Measurements from ENCODE around the gene MVD. TPM values are rescaled to one million over a fixed set of nuclear protein-coding genes. Genes with fewer than 3 reads are reported as not detected.

MVD gene
- total RNA-seq, 1 experiment from 2014 or later, result 119 TPM

DNA sequence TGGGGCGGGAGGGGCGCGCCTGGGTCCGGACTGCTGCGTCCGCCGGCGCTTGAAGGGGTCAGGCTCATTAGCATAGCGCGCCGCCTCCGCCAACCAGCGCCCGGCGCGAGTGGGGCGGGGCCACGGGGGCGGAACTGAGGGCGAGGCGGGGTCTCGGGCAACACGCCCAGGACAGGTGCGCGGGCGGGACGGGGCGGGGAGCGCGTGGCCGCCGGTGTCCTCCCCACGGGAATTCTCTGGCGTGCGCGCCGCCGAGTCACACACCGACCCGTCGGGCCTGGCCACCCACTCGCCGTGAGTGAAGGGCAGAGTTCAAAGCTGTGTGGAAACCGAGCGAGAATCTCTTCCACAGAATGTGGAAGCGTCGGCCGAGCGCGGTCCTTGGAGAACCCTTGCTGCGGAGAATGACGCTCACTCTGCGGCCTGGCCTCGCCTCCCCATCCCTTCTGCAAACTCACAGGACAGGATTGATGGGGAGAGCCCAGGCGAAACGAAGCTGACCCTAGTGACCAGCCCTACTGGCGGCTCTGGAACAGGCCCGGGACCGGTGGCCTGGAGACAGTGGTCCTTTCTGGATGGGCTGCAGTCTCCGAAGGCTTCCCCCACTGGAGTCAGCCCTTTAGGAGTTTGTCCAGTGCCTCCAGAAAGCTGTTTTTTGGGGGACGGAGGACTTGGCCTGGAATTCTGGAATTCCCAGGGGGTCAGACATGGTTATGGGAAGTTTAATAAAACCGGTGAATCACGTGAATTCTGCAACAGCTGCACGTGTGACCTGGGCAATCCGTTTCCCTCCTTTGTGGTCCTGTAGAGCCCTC is 23.8 kb upstream of the MVD start, which contains the start of gene SNAI3:
SNAI3 (minus strand) TSS at position 69 of the 815 bp plus-strand sequence. CDS start 101 bp downstream, outside the sequence.
- H3K4me3 ChIP-seq (replicated peaks in 1 of 2; ENCODE audit: low read depth in 1 of 2, low read length in 2 of 2), result peak within 1 kb of the TSS; percentile 68 to 83
- no peaks in the 10 kb centered on the region for H3K9me3 ChIP-seq (ENCODE audit: control insufficient read depth in 1 of 2, insufficient read depth in 1 of 2, low read depth in 1 of 2, low read length in 2 of 2)
- H3K4me2 ChIP-seq (ENCODE audit: low read length), result peak within 1 kb of the TSS; percentile 100
- BruUV-seq (replicated peaks), result no TSS peak
- RAD21 ChIA-PET (ENCODE audit: low non-redundant PET in 1 of 2, low total read pairs in 2 of 2, uncharacterized antibody in 2 of 2, unreplicated experiment in 2 of 2), result no interaction called here
- ATAC-seq, result peak; percentile 95
- POLR2A ChIA-PET, result no interaction called here
- H3K9me2 ChIP-seq (ENCODE audit: insufficient read depth), result no peaks in the 10 kb centered on the region
- peak within 1 kb of the TSS; percentile 96 for H2AFZ ChIP-seq (ENCODE audit: low read depth, low read length, poor library complexity, severe bottlenecking)
- no peaks in the 10 kb centered on the region for H3K27me3 ChIP-seq (ENCODE audit: insufficient read depth, low read length)
- H3K79me2 ChIP-seq (ENCODE audit: insufficient read depth, low read length), result no peaks in the 10 kb centered on the region
- peak within 1 kb of the TSS; percentile 25; the same call in 1 of the 2 replicates for H3K27ac ChIP-seq (ENCODE audit: low read depth, low read length)
- no peaks in the 10 kb centered on the region for H3K36me3 ChIP-seq (ENCODE audit: control insufficient read depth in 1 of 2, insufficient read depth in 2 of 2, low read length in 2 of 2)
- CTCF ChIA-PET, result interaction anchor here (1.2 to 1.6 kb wide), 2 partner anchors 14 to 51 kb away, joined by 3 to 5 read pairs; no protein-coding TSS in a partner anchor
- intact Hi-C loops (cut with micrococcal nuclease), result no loop called here
- H4K20me1 ChIP-seq (ENCODE audit: insufficient read depth), result no peaks in the 10 kb centered on the region
- peaks cover 25 to 38% of the 10 kb centered on the region in 2 experiments for H3K4me1 ChIP-seq (ENCODE audit: control insufficient read depth in 1 of 2, insufficient read depth in 2 of 2, low read length in 2 of 2)
- peak within 1 kb of the TSS; percentile 62 for H3K9ac ChIP-seq (ENCODE audit: low read length)
- DNase-seq (ENCODE audit: low read depth, low spot score), result peak; percentile 51
- TF ChIP-seq SIN3A (IDR thresholded peaks at IDR 0.05; ENCODE audit: low read depth), result no peak
- TF ChIP-seq ELF1 (IDR thresholded peaks at IDR 0.05; ENCODE audit: borderline replicate concordance, low read depth), result no peak
- TF ChIP-seq TCF7L2 (IDR thresholded peaks at IDR 0.05; ENCODE audit: borderline replicate concordance, extremely low read depth, insufficient read depth, insufficient read length), result peak; percentile 59
- no peak for TF ChIP-seq CBX3 (IDR thresholded peaks at IDR 0.05; ENCODE audit: low read depth)
- TF ChIP-seq, protein P1, sequence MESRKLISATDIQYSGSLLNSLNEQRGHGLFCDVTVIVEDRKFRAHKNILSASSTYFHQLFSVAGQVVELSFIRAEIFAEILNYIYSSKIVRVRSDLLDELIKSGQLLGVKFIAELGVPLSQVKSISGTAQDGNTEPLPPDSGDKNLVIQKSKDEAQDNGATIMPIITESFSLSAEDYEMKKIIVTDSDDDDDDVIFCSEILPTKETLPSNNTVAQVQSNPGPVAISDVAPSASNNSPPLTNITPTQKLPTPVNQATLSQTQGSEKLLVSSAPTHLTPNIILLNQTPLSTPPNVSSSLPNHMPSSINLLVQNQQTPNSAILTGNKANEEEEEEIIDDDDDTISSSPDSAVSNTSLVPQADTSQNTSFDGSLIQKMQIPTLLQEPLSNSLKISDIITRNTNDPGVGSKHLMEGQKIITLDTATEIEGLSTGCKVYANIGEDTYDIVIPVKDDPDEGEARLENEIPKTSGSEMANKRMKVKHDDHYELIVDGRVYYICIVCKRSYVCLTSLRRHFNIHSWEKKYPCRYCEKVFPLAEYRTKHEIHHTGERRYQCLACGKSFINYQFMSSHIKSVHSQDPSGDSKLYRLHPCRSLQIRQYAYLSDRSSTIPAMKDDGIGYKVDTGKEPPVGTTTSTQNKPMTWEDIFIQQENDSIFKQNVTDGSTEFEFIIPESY (IDR thresholded peaks at IDR 0.05; ENCODE audit: extremely low read depth, insufficient replicate concordance, low read length), result no peak
- no peak for TF ChIP-seq POLR2AphosphoS5 (IDR thresholded peaks at IDR 0.05; ENCODE audit: low read depth, low read length)
- no peak; the same call in 1 of the 2 replicates for TF ChIP-seq SP1 (IDR thresholded peaks at IDR 0.05; ENCODE audit: low read depth)
- TF ChIP-seq ZNF274 (IDR thresholded peaks at IDR 0.05; ENCODE audit: low read depth, low read length), result no peak
- no peak for TF ChIP-seq JUND (IDR thresholded peaks at IDR 0.05)
- no peak for TF ChIP-seq EZH2phosphoT487 (IDR thresholded peaks at IDR 0.05; ENCODE audit: borderline replicate concordance)
- TF ChIP-seq RAD21 (IDR thresholded peaks at IDR 0.05; ENCODE audit: low read depth), result no peak
- TF ChIP-seq EZH2 (IDR thresholded peaks at IDR 0.05), result no peak
- TF ChIP-seq, protein P2, sequence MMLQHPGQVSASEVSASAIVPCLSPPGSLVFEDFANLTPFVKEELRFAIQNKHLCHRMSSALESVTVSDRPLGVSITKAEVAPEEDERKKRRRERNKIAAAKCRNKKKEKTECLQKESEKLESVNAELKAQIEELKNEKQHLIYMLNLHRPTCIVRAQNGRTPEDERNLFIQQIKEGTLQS (IDR thresholded peaks at IDR 0.05), result no peak
- TF ChIP-seq, protein P3, sequence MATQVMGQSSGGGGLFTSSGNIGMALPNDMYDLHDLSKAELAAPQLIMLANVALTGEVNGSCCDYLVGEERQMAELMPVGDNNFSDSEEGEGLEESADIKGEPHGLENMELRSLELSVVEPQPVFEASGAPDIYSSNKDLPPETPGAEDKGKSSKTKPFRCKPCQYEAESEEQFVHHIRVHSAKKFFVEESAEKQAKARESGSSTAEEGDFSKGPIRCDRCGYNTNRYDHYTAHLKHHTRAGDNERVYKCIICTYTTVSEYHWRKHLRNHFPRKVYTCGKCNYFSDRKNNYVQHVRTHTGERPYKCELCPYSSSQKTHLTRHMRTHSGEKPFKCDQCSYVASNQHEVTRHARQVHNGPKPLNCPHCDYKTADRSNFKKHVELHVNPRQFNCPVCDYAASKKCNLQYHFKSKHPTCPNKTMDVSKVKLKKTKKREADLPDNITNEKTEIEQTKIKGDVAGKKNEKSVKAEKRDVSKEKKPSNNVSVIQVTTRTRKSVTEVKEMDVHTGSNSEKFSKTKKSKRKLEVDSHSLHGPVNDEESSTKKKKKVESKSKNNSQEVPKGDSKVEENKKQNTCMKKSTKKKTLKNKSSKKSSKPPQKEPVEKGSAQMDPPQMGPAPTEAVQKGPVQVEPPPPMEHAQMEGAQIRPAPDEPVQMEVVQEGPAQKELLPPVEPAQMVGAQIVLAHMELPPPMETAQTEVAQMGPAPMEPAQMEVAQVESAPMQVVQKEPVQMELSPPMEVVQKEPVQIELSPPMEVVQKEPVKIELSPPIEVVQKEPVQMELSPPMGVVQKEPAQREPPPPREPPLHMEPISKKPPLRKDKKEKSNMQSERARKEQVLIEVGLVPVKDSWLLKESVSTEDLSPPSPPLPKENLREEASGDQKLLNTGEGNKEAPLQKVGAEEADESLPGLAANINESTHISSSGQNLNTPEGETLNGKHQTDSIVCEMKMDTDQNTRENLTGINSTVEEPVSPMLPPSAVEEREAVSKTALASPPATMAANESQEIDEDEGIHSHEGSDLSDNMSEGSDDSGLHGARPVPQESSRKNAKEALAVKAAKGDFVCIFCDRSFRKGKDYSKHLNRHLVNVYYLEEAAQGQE (IDR thresholded peaks at IDR 0.05; ENCODE audit: low read depth), result no peak
- TF ChIP-seq, protein P4, sequence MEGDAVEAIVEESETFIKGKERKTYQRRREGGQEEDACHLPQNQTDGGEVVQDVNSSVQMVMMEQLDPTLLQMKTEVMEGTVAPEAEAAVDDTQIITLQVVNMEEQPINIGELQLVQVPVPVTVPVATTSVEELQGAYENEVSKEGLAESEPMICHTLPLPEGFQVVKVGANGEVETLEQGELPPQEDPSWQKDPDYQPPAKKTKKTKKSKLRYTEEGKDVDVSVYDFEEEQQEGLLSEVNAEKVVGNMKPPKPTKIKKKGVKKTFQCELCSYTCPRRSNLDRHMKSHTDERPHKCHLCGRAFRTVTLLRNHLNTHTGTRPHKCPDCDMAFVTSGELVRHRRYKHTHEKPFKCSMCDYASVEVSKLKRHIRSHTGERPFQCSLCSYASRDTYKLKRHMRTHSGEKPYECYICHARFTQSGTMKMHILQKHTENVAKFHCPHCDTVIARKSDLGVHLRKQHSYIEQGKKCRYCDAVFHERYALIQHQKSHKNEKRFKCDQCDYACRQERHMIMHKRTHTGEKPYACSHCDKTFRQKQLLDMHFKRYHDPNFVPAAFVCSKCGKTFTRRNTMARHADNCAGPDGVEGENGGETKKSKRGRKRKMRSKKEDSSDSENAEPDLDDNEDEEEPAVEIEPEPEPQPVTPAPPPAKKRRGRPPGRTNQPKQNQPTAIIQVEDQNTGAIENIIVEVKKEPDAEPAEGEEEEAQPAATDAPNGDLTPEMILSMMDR (IDR thresholded peaks at IDR 0.05 in 2 of 3, conservative IDR thresholded peaks at IDR 0.05 in 1 of 3; ENCODE audit: borderline replicate concordance in 1 of 3, insufficient read depth in 1 of 3, low read depth in 2 of 3, low read length in 2 of 3), result no peak
- TF ChIP-seq CEBPB (IDR thresholded peaks at IDR 0.05; ENCODE audit: low read depth), result no peak
- TF ChIP-seq SRF (IDR thresholded peaks at IDR 0.05; ENCODE audit: low read depth), result no peak
- no peak for TF ChIP-seq YY1 (IDR thresholded peaks at IDR 0.05; ENCODE audit: extremely low read depth, insufficient replicate concordance, low read depth, low read length)
- peak; percentile 43 for TF ChIP-seq POLR2A (IDR thresholded peaks at IDR 0.05; ENCODE audit: borderline replicate concordance, extremely low read depth, insufficient read depth, insufficient read length)
